Measurements from ENCODE around the gene ABCB11. TPM values are rescaled to one million over a fixed set of nuclear protein-coding genes. Genes with fewer than 3 reads are reported as not detected.

The ABCB11 gene
- total RNA-seq, 1 donor from 2014 or later, result not detected

GRCh38 chr2:169034256-169034655 is 3.1 kb upstream of the ABCB11 start:
- no peak for DNase-seq (ENCODE audit: low spot score)
- Mint-ChIP-seq H3K36me3 (ENCODE audit: low read depth) (no peaks in the 10 kb centered on the region), H3K27ac (ENCODE audit: unreplicated experiment) (no peak overlapping the region), H3K4me1 (ENCODE audit: low read depth) (peaks cover 4% of the 10 kb centered on the region), H3K9me3 (ENCODE audit: low read depth) (peaks cover 4% of the 10 kb centered on the region), H3K27me3 (ENCODE audit: low read depth) (no peaks in the 10 kb centered on the region), H3K4me3 (ENCODE audit: unreplicated experiment) (no peak overlapping the region)
- TF ChIP-seq, protein P1, sequence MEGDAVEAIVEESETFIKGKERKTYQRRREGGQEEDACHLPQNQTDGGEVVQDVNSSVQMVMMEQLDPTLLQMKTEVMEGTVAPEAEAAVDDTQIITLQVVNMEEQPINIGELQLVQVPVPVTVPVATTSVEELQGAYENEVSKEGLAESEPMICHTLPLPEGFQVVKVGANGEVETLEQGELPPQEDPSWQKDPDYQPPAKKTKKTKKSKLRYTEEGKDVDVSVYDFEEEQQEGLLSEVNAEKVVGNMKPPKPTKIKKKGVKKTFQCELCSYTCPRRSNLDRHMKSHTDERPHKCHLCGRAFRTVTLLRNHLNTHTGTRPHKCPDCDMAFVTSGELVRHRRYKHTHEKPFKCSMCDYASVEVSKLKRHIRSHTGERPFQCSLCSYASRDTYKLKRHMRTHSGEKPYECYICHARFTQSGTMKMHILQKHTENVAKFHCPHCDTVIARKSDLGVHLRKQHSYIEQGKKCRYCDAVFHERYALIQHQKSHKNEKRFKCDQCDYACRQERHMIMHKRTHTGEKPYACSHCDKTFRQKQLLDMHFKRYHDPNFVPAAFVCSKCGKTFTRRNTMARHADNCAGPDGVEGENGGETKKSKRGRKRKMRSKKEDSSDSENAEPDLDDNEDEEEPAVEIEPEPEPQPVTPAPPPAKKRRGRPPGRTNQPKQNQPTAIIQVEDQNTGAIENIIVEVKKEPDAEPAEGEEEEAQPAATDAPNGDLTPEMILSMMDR (IDR thresholded peaks at IDR 0.05), result no peak

DNA sequence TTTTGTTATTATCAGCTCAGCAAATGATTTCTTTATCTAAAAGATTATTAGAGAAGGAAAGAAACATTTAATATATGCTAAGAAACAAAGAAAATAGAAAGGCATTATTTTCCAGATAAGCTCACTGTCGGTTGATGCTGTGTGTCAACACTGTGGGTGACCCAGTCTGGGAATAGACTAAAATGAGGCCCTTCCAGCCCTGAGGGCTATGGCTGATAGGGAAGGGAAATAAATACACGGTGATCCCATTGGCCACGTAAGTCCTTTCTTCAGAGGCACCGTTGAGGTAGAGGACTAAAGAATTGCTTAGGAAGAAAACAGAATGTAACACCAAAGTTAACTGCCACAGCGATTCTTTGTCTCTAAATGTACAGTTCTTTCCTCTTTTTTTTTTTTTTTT is 1.8 kb downstream of the ABCB11 start:
- no peak for DNase-seq (ENCODE audit: low spot score)
- Mint-ChIP-seq H3K4me1 (ENCODE audit: low read depth) (no peaks in the 10 kb centered on the region), H3K36me3 (ENCODE audit: low read depth) (no peaks in the 10 kb centered on the region), H3K27ac (ENCODE audit: unreplicated experiment) (no peak overlapping the region), H3K4me3 (ENCODE audit: unreplicated experiment) (no peak overlapping the region), H3K9me3 (ENCODE audit: low read depth) (peaks cover 4% of the 10 kb centered on the region), H3K27me3 (ENCODE audit: low read depth) (no peaks in the 10 kb centered on the region)
- TF ChIP-seq, protein P1 (IDR thresholded peaks at IDR 0.05), result no peak

DNA sequence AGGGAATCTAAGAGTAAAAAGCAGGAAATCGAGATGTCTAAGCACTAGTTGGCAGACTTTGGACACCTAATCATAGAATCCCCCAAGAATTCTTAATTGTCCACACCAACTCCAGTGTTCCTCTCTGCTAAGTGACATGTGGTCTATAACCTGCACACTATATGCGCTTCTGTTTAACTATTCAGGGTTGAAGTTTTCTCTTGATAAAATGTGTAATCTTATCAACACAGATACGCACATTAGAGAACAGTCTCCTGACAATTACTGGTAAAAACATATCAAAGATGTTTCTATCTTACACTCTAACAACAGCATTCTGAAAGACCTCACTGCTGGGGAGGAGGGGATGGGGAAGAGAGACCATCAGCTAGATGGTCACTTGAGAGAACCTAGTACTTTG is 3.9 kb downstream of the ABCB11 start:
- Mint-ChIP-seq H3K4me3 (ENCODE audit: unreplicated experiment) (no peak overlapping the region), H3K27ac (ENCODE audit: unreplicated experiment) (no peak overlapping the region), H3K4me1 (ENCODE audit: low read depth) (no peaks in the 10 kb centered on the region), H3K36me3 (ENCODE audit: low read depth) (no peaks in the 10 kb centered on the region), H3K9me3 (ENCODE audit: low read depth) (no peaks in the 10 kb centered on the region), H3K27me3 (ENCODE audit: low read depth) (no peaks in the 10 kb centered on the region)
- DNase-seq (ENCODE audit: low spot score), result no peak
- TF ChIP-seq, protein P1 (IDR thresholded peaks at IDR 0.05), result no peak

DNA sequence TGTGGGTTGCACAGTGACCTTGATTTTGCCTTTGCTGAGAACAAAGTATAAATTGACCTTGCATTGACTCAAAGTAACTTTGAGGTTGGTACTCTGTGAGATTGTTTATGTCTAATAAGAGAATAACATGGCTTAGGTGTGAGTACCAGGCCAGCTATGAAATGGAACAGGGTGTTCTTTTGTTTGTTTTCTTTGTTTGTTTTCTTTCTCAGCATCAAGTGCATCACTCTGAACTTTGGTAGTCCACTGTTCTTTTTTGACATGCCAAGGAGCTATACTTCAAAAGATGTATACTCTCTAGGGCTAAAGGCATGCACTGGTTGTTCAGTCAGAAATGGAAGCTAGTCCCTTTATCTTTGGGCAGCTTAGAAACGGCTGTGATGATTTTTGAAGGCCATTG is 5.1 kb downstream of the ABCB11 start:
- Mint-ChIP-seq H3K36me3 (ENCODE audit: low read depth) (no peaks in the 10 kb centered on the region), H3K27me3 (ENCODE audit: low read depth) (no peaks in the 10 kb centered on the region), H3K9me3 (ENCODE audit: low read depth) (no peaks in the 10 kb centered on the region), H3K27ac (ENCODE audit: unreplicated experiment) (no peak overlapping the region), H3K4me1 (ENCODE audit: low read depth) (no peaks in the 10 kb centered on the region), H3K4me3 (ENCODE audit: unreplicated experiment) (no peak overlapping the region)
- no peak for DNase-seq (ENCODE audit: low spot score)
- TF ChIP-seq, protein P1 (IDR thresholded peaks at IDR 0.05), result no peak

- no peak overlapping the region for H3K4me3 Mint-ChIP-seq (ENCODE audit: unreplicated experiment)
- no peaks in the 10 kb centered on the region for H3K36me3 Mint-ChIP-seq (ENCODE audit: low read depth)
- H3K27me3 Mint-ChIP-seq (ENCODE audit: low read depth), result no peaks in the 10 kb centered on the region
- TF ChIP-seq, protein P1 (IDR thresholded peaks at IDR 0.05), result no peak
- H3K4me1 Mint-ChIP-seq (ENCODE audit: low read depth), result no peaks in the 10 kb centered on the region
- no peaks in the 10 kb centered on the region for H3K9me3 Mint-ChIP-seq (ENCODE audit: low read depth)
- no peak overlapping the region for H3K27ac Mint-ChIP-seq (ENCODE audit: unreplicated experiment)
- DNase-seq (ENCODE audit: low spot score), result no peak
These were observed 8.0 kb downstream of the ABCB11 start for GRCh38 chr2:169023161-169023560.
